SK-N-MC (cell line): ENCODE data around the gene RNU6-8.

Experiments
- DNase-seq: peaks from one replicate; pipeline ENCODE4 v3.0.0-alpha.2; 2011; ENCODE audit warnings: low read depth, low spot score
- H3K27ac ChIP-seq: fragments of 200-600 bp; sonication (generic); 2 replicates; pipeline ENCODE4 v1.5.1; 2016; ENCODE audit warnings: mixed run types
- H3K36me3 ChIP-seq: fragments of 200-600 bp; sonication (generic); 2 replicates; pipeline ENCODE4 v1.6.1; 2017; ENCODE audit warnings: antibody characterized with exemption, low read length, mixed read lengths; ENCODE audit not compliant: insufficient read depth
- H3K4me3 ChIP-seq: fragments of 200-600 bp; sonication (generic); 2 replicates; pipeline ENCODE4 v1.5.1; 2016
- H3K9ac ChIP-seq: fragments of 200-600 bp; sonication (generic); 2 replicates; pipeline ENCODE4 v1.8.0; 2017; ENCODE audit warnings: mixed run types, mixed read lengths; ENCODE audit not compliant: insufficient read length
- H3K9me3 ChIP-seq: fragments of 200-600 bp; sonication (generic); 2 replicates; pipeline ENCODE4 v1.6.1; 2017; ENCODE audit warnings: low read depth, mild to moderate bottlenecking, antibody characterized with exemption, low read length, moderate library complexity, mixed read lengths
- EZH2 ChIP-seq: fragments of 200-600 bp; sonication (generic); IDR thresholded peaks from one replicate; pipeline ENCODE4 v1.6.1; 2017; ENCODE audit warnings: antibody characterized with exemption
- FOXP2 ChIP-seq: optimal IDR thresholded peaks from 2 replicates; pipeline ENCODE3; 2011; ENCODE audit warnings: mild to moderate bottlenecking, moderate library complexity; ENCODE audit not compliant: insufficient read depth; ENCODE audit errors: extremely low read length, control extremely low read depth
- POLR2AphosphoS5 ChIP-seq: IDR thresholded peaks from 2 replicates; pipeline ENCODE4 v1.6.1; 2012; ENCODE audit warnings: mild to moderate bottlenecking, low read depth, low read length, borderline replicate concordance

The RNU6-8 gene

GRCh38 chr14:32232481-32232880 is 29.4 kb upstream of the RNU6-8 start:
- no peaks in the 10 kb centered on the region for H3K9me3 ChIP-seq
- no peak for TF ChIP-seq EZH2
- no peak for TF ChIP-seq FOXP2
- no peak for TF ChIP-seq POLR2AphosphoS5
- DNase-seq, result no peak
- H3K9ac ChIP-seq, result no peak overlapping the region
- no peaks in the 10 kb centered on the region for H3K36me3 ChIP-seq
- H3K27ac ChIP-seq, result no peak overlapping the region
- H3K4me3 ChIP-seq, result no peak overlapping the region

DNA sequence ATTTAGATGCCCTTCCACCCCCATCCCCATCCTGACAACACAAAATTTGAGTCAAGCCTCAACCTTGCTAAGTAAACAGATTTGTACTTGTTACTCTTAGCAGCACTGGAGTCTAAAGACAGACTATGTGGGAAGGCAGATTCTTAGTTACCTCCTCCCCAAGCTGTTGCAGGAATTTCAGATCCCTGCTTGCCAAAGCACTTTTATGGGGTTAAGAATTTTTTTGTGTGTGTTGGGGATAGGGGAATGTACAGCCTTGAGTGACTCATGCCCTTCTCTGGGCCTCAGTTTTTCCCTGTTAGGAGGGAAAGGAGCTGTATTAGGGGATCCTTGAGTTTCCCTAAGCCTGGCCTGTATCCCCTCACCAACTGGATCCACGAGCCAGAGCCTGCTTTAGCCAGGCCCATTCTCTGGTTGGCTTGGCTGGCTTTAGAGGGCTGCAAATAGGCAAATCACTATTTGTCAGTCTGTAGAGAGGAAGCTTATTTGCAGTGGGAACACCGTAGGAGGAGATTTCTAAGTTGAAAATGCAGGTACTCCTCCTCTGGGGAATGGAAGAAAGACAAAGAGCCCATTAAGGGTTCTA is 27.7 kb upstream of the RNU6-8 start:
- Histone ChIP-seq H3K4me3 (no peak overlapping the region), H3K27ac (no peak overlapping the region)
- DNase-seq, result no peak

DNA sequence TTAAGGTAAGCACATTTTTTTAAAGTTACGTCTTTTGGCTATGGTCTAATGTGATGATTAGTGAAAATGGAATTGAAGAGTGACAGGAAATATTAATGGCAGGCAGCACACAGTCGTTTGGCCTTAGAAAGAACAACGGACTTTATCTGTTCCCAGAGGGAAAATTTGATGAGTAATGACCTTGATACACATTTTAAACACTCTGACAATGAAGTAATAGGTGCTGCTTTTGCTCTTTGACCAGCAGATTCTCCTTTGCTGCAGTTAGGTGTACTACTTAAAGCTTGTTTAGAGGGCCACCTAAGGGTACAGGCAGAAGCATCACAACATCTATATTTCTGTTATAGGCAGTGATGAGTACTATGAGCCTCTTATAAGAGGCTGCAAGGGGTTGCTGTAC is 27.1 kb upstream of the RNU6-8 start:
- Histone ChIP-seq H3K36me3 (no peaks in the 10 kb centered on the region), H3K9ac (no peak overlapping the region), H3K4me3 (no peak overlapping the region), H3K27ac (no peak overlapping the region), H3K9me3 (no peaks in the 10 kb centered on the region)
- TF ChIP-seq FOXP2 (no peak), POLR2AphosphoS5 (no peak), EZH2 (no peak)
- no peak for DNase-seq

More for the DNA sequence above, 27.7 kb upstream of the RNU6-8 start:
- TF ChIP-seq EZH2 (no peak), POLR2AphosphoS5 (no peak), FOXP2 (no peak)
- Histone ChIP-seq H3K9ac (no peak overlapping the region), H3K9me3 (no peaks in the 10 kb centered on the region), H3K36me3 (no peaks in the 10 kb centered on the region)

- no peak for DNase-seq
- no peaks in the 10 kb centered on the region for H3K9me3 ChIP-seq
- no peak overlapping the region for H3K9ac ChIP-seq
- TF ChIP-seq POLR2AphosphoS5 (no peak), FOXP2 (no peak)
- H3K27ac ChIP-seq, result no peak overlapping the region
- H3K36me3 ChIP-seq, result no peaks in the 10 kb centered on the region
- no peak overlapping the region for H3K4me3 ChIP-seq
These were observed 23.0 kb upstream of the RNU6-8 start for GRCh38 chr14:32226056-32226455.

DNA sequence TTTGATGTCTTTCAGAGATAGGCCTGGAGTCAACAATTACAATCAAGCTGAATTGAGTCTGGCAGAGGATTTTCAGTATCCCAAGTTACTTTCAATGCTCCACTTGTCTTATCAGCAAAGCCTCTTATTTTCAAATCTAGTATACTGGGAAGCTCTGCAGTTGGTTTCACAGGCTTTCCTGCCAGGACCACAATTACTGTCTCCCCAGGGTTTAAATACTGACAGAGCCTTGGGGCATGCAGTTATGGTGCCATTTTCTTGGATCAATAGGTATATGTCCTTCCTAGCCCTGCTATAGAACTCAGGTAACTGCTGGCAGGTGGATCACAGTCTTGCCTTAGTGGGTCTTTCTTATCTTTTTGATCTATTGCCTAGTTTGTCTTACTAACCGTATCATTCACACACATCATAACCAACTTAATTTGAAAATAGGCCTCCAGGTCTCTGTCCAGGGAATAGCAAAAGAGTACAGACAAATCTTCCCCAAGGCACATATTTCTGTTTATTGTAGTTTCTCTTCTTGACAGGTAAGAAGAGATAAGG is 22.4 kb upstream of the RNU6-8 start:
- H3K9ac ChIP-seq, result no peak overlapping the region
- H3K36me3 ChIP-seq, result no peaks in the 10 kb centered on the region
- no peak overlapping the region for H3K4me3 ChIP-seq
- no peak for DNase-seq
- no peak overlapping the region for H3K27ac ChIP-seq
- no peak for TF ChIP-seq EZH2
- TF ChIP-seq FOXP2, result no peak
- no peak for TF ChIP-seq POLR2AphosphoS5
- no peaks in the 10 kb centered on the region for H3K9me3 ChIP-seq

DNA sequence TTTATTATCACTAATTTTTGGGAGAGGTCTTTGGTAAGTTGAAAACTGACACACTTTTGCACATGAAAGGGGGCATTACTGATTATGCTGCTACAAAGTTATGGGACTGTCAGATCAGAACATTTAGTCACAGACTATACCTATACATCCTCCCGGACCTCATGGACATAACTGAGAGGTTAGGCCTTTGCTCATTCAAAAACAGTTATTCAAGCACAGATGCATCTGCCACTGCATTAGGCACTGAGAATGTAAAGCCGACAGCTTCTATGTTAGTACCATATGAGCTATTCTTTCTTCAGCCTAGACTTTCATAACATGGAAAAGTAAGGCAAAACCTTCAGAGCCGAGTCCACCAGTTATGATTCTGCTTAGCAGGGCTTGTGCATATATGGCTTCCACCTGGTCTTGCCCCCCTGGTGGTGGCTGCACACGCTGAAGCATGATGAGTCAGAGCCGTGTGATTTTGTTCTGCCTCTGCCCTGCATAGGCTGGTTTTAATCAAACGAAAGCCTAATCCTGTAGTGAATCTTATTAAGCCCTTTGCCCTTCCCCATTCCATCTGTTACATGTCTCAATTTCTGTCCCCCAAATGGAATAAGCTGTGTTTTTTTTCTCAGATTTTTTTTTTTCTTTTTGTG is 21.8 kb upstream of the RNU6-8 start:
- Histone ChIP-seq H3K4me3 (no peak overlapping the region), H3K27ac (no peak overlapping the region), H3K9ac (no peak overlapping the region), H3K9me3 (no peaks in the 10 kb centered on the region), H3K36me3 (no peaks in the 10 kb centered on the region)
- no peak for TF ChIP-seq POLR2AphosphoS5
- no peak for TF ChIP-seq FOXP2
- no peak for TF ChIP-seq EZH2
- DNase-seq, result no peak

GRCh38 chr14:32217301-32217700 is 14.2 kb upstream of the RNU6-8 start:
- Histone ChIP-seq H3K27ac (no peak overlapping the region), H3K36me3 (no peaks in the 10 kb centered on the region), H3K9ac (no peak overlapping the region), H3K9me3 (no peaks in the 10 kb centered on the region), H3K4me3 (no peak overlapping the region)
- TF ChIP-seq POLR2AphosphoS5 (no peak), FOXP2 (no peak), EZH2 (no peak)
- DNase-seq, result no peak

DNA sequence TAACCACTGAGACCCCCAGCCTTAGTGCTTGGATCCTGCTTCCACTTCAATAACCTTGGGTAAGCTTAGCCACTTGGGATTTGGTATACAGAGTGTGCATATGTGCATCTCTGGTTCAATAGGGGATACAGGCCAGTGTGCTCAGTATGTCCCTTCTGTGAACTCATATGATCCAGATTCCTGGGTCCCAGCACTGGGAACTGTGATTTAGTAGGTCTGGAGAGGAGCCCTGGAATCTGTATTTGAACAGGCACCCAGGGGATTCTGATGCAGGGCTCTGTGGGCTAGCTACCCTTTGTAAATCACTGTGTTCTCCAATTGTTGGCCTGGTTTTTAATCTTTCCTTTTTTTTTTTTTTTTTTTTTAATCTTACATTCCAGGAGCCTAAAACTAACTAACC is 9.8 kb upstream of the RNU6-8 start:
- no peak overlapping the region for H3K27ac ChIP-seq
- no peak overlapping the region for H3K9ac ChIP-seq
- no peak overlapping the region for H3K4me3 ChIP-seq
- H3K36me3 ChIP-seq, result no peaks in the 10 kb centered on the region
- no peak for DNase-seq
- no peaks in the 10 kb centered on the region for H3K9me3 ChIP-seq
- no peak for TF ChIP-seq POLR2AphosphoS5

GRCh38 chr14:32211068-32211404 is 8.0 kb upstream of the RNU6-8 start:
- H3K9me3 ChIP-seq, result no peaks in the 10 kb centered on the region
- no peak for DNase-seq
- H3K4me3 ChIP-seq, result no peak overlapping the region
- H3K27ac ChIP-seq, result no peak overlapping the region
- no peaks in the 10 kb centered on the region for H3K36me3 ChIP-seq
- TF ChIP-seq FOXP2 (no peak), EZH2 (no peak), POLR2AphosphoS5 (no peak)
- no peak overlapping the region for H3K9ac ChIP-seq
